Measurements from ENCODE around the gene POU4F1.

The POU4F1 gene

DNA sequence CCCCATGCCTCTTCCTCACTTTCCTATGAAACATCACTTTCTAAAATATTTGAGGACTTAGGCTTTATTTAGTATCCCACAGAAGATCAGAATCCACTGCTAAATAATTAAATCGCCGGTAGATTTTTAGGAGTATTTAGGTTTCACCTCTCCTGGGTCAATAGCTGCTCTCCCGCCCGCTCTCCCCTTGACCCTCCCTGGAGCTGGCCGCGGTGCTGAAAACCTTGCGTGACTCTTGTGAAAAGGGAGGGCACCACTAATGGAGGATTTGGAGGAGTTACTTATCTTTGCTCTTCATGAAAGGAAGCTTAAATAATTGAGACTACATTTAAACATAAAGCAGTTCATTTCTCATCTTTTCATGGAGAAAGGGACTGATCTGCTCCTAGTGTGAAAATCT is 14.1 kb downstream of the POU4F1 start:
- DNase-seq: no peak

GRCh38 chr13:78587395-78587794 is 16.0 kb downstream of the POU4F1 start:
- DNase-seq: no peak

GRCh38 chr13:78586706-78587105 is 16.6 kb downstream of the POU4F1 start:
- no peak for DNase-seq

- DNase-seq: no peak
These were observed 27.1 kb downstream of the POU4F1 start for GRCh38 chr13:78576261-78576660.

DNA sequence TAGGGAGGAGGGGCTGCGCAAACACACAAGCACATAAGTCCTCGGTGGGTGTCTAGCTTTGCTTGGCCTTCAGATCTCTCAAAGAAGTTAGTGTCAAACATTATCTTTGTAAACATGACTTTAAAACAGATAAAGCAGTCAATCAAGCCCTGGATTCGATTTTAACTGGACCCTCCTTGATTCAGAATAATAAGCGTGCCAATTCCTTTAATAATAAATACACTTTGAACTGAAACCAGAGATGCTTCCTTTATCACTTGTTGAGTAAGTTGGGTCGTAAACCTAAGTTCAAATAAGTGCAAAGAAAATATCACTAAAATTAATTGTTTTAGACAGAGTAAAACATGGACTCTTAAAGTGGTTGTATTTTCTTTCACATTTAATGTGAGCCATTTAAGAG is 30.9 kb downstream of the POU4F1 start:
- no peak for DNase-seq

- no peak for DNase-seq
These were observed 34.3 kb downstream of the POU4F1 start for GRCh38 chr13:78569029-78569428.

DNA sequence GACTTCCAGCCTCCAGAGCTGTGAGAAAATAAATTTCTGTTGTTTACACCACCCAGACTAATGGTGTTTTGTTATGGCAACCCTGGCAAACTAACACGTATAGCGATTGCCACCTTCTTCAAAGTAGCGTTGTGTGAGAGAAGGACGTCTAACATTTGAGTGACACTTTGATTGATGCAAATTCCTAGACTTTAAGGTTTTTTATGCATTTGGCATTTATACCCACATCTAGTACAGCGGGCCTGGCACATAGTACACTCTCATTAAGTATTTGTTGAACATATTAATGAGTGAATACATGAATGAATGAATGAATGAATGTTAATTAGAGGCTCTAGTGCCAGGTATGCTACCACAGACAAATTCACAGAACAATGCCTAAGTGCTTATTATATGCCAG is 36.7 kb downstream of the POU4F1 start:
- no peak for DNase-seq

DNA sequence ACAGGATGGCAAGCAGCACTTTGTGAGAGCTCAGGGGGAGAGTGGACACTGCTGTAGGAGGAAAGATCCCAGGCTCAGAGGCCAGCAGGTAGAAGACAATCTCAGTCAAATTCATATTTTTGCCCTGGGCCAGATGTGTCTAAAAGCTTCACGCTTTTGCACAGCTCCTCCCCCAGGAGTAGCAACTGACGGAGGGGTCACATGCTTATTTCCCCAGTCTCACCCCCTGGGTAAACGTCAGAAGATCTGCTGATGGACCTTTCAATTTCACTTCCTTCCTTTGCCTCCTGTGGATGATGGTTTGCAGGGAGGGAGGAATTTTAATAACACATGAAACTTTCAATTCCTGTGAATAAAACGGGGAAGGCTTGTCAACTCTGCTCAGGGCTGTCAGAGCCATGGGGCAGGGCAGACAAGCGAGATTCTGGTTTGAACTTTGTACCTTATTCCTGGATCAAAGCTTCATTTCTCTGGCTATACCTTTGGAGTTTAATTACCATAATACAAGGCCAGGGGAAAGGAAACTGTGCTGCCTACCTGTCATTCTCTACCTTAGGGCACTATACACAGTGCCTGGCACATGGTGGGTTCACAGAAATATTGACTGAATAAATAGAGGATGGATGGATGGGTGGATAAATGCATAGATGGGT is 41.0 kb downstream of the POU4F1 start:
- no peak for DNase-seq

Data from activated CD4-positive, alpha-beta T cell treated with anti-CD3 and anti-CD28 coated beads for 48 hours (primary cell).